ENCODE measurements around the gene SPRN.

Gene SPRN

GRCh38 chr10:133460208-133460769 lies 35.9 kb upstream of the SPRN start:
- H3K4me3 ChIP-seq (ENCODE audit: low read depth, low read length): no peak overlapping the region
- no peak for DNase-seq (ENCODE audit: low read depth)
- TF ChIP-seq CTCF (IDR thresholded peaks at IDR 0.05; ENCODE audit: low read depth, low read length, missing control alignments): no peak

- no peak for TF ChIP-seq CTCF (IDR thresholded peaks at IDR 0.05; ENCODE audit: low read depth, low read length, missing control alignments)
- no peak overlapping the region for H3K4me3 ChIP-seq (ENCODE audit: low read depth, low read length)
- DNase-seq (ENCODE audit: low read depth): no peak
Observed at GRCh38 chr10:133459454-133460207, 35.2 kb upstream of the SPRN start.

- no peak overlapping the region for H3K4me3 ChIP-seq (ENCODE audit: low read depth, low read length)
- no peak for DNase-seq (ENCODE audit: low read depth)
- TF ChIP-seq CTCF (IDR thresholded peaks at IDR 0.05; ENCODE audit: low read depth, low read length, missing control alignments): no peak
Observed at GRCh38 chr10:133458710-133459453, 34.5 kb upstream of the SPRN start.

DNA sequence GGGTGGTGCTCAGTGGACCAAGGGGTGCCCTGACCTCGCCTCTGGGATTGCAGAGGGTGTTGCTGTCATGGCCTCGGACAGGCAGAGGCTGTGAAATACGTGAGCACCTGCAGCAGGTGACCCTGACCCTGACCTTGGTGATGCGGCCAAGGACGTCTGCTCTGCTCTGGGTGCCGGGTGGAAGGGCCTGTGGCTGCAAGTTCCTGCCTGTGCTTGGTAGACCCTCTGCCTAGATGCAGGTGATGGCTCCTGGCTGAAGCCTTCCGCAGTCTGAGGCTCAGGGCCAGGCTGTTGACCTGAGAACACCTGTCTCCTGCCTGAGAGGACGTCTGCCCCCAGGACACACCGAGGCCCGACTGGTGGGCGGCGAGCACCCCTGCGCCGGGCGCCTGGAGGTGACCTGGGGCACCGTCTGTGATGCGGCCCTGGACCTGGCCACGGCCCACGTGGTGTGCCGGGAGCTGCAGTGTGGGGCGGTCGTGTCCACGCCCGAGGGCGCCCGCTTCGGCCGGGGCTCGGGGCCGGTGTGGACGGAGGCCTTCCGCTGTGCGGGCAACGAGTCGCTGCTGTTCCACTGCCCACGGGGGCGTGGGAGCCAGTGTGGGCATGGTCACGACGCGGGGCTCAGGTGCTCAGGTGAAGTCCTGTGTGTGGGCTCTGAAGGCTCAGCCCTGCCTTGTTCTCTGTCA lies 33.7 kb upstream of the SPRN start:
- H3K4me3 ChIP-seq (ENCODE audit: low read depth, low read length): no peak overlapping the region
- no peak for DNase-seq (ENCODE audit: low read depth)
- TF ChIP-seq CTCF (IDR thresholded peaks at IDR 0.05; ENCODE audit: low read depth, low read length, missing control alignments): no peak

GRCh38 chr10:133457100-133457841 lies 32.8 kb upstream of the SPRN start:
- TF ChIP-seq CTCF (IDR thresholded peaks at IDR 0.05; ENCODE audit: low read depth, low read length, missing control alignments): no peak
- no peak for DNase-seq (ENCODE audit: low read depth)
- no peak overlapping the region for H3K4me3 ChIP-seq (ENCODE audit: low read depth, low read length)

Measured in GM12864 (cell line).